ENCODE data around the gene NUP210L. TPM values are rescaled to one million over a fixed set of nuclear protein-coding genes. Genes with fewer than 3 reads are reported as not detected.

NUP210L gene
- total and polyA plus RNA-seq, 2 donors (not counting 3 experiments of a cell fraction or from before 2014, with no cell fraction given), result 0.01 to 0.07 TPM

- Histone ChIP-seq H2AFZ (ENCODE audit: low read depth, low read length) (no peak overlapping the region), H3K9me1 (replicated peaks; ENCODE audit: control insufficient read depth, extremely low read depth, insufficient read depth, low read length) (no peaks in the 10 kb centered on the region), H3K79me2 (ENCODE audit: control insufficient read depth, insufficient read depth, low read length) (peaks cover 86% of the 10 kb centered on the region), H3K27me3 (ENCODE audit: control insufficient read depth in 2 of 2, insufficient read depth in 2 of 2, low read length in 2 of 2) (no peaks in the 10 kb centered on the region), H3K4me3 (replicated peaks in 1 of 3; ENCODE audit: insufficient read depth in 1 of 3, low read depth in 1 of 3, low read length in 3 of 3) (no peak overlapping the region), H3K4me1 (ENCODE audit: control insufficient read depth, extremely low read depth, insufficient read depth, low read length) (peaks cover 10% of the 10 kb centered on the region), H3K9me3 (replicated peaks; ENCODE audit: control insufficient read depth, insufficient read depth, low read length) (no peaks in the 10 kb centered on the region), H3K9ac (replicated peaks; ENCODE audit: extremely low read depth, insufficient read depth, low read length) (no peak overlapping the region), H3K27ac (ENCODE audit: insufficient read depth, low read depth, low read length) (no peak overlapping the region), H4K20me1 (replicated peaks; ENCODE audit: control insufficient read depth, extremely low read depth, insufficient read depth, low read length) (peaks cover 9% of the 10 kb centered on the region), H3K4me2 (ENCODE audit: insufficient read depth, low read length) (no peak overlapping the region), H3K36me3 (ENCODE audit: control insufficient read depth in 2 of 2, extremely low read depth in 1 of 2, insufficient read depth in 2 of 2, low read length in 2 of 2) (peaks cover 52 to 59% of the 10 kb centered on the region in 2 experiments)
- DNase-seq (ENCODE audit: low read depth, low spot score) (no peak), FAIRE-seq (no peak)
- CTCF ChIA-PET, result interaction anchor here (1.1 kb wide), 1 partner anchor 16 kb away, joined by 4 read pairs; no protein-coding TSS in a partner anchor
- no TSS peak for BruUV-seq (replicated peaks)
- dilution Hi-C loops (cut with MboI; ENCODE audit: extremely low pct_ligation_motif_present, low sequenced_read_pairs) (no loop called here), intact Hi-C loops (cut with micrococcal nuclease) (no loop called here)
- POLR2A ChIA-PET, result no interaction called here
- TF ChIP-seq GATA2 (IDR thresholded peaks at IDR 0.05; ENCODE audit: insufficient read depth, insufficient read length, low read depth, low read length), result no peak
- TF ChIP-seq EZH2 (IDR thresholded peaks at IDR 0.05; ENCODE audit: borderline replicate concordance, low read depth, low read length, severe bottlenecking), result no peak
- TF ChIP-seq CTCF (IDR thresholded peaks at IDR 0.05; ENCODE audit: extremely low read depth in 1 of 2, insufficient read depth in 1 of 2, low read depth in 1 of 2, low read length in 2 of 2), result no peak
- no peak for TF ChIP-seq MAX (IDR thresholded peaks at IDR 0.05; ENCODE audit: insufficient read depth, insufficient read length)
- TF ChIP-seq FOS (IDR thresholded peaks at IDR 0.05; ENCODE audit: borderline replicate concordance, insufficient read depth, low read length), result no peak
- TF ChIP-seq JUN (IDR thresholded peaks at IDR 0.05; ENCODE audit: borderline replicate concordance, insufficient read depth, insufficient read length, low read depth), result no peak
These were observed 17.0 kb upstream of the NUP210L start for GRCh38 chr1:154171880-154172279.

All from endothelial cell of umbilical vein (primary cell).